NCI-H2029 treated with DMSO at 0.1 percent for 48 hours (cell line): ENCODE measurements around the gene ATF1.

Source experiments
- DNase-seq: peaks from one replicate; lab custom pipeline; 2025; lab: John Stamatoyannopoulos, UW

Gene ATF1

GRCh38 chr12:50763639-50764285, at the start of gene ATF1:
Gene ATF1 (plus strand): TSS chr12:50764101. CDS start chr12:50780146, 16,045 bp downstream.
- peak; percentile 67 for DNase-seq

DNA sequence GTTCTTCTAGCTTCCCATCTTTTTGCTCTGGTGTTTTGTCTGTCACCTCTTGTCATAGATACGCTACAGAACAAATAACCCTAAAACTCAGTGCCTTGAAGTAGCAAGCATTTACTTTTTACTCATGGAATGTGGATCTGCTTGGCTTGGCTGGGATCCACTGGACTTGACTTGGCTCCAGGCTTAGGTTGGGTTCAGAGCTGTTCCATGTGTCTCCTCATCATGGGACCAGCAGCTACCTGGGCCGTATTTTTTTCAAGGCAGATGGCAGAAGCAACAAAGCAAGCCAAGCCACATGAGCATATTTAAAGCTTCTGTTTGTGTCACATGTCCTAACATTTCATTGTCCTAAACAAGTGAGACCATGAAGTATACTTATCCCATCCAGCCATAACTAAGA, 48.7 kb upstream of the ATF1 start:
- no peak for DNase-seq

DNA sequence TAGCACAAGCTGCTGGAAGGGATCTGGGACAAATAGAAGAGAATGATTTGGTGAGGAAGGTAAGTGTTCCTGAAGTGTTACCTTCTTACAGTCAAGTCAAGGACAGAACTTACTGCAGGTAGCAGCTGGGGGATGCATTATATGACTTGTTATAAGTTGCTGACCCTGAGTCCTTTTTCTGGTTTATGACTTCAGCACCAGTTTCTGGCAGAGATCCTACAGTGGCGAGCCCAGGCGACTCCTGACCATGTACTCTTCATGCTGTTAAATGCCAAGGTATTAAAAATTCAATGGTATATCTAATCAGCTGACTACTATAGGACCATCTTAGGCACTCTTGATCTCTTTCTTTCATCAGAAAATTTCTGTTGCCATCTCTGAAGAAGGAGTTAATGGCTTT, 45.1 kb upstream of the ATF1 start:
- no peak for DNase-seq

GRCh38 chr12:50720085-50720484, 43.8 kb upstream of the ATF1 start:
- DNase-seq = no peak

- DNase-seq = no peak
These were observed 43.4 kb upstream of the ATF1 start for GRCh38 chr12:50720501-50720900.

GRCh38 chr12:50723865-50724264, 40.0 kb upstream of the ATF1 start:
- DNase-seq = no peak

GRCh38 chr12:50725011-50725942, 38.6 kb upstream of the ATF1 start:
- peak; percentile 90 for DNase-seq

DNA sequence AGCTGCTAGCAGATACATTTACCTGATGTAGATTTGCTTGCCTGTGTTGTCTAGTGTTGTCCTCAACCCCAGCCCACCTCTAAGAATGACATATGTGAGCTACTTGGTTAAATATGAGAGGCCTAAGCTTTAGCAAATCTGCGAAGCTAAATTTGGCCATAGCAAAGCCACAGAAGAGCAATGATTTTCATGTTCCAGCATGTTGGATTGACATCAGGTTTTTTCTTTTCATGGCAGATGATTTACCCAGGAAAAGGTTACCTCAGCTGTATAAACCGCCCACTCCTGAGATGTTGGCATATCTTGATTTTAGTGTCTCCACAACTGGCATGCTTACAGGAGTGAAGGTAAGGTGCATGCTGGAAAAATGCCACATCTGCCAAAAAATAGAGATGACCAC, 36.4 kb upstream of the ATF1 start:
- DNase-seq = no peak

- DNase-seq = no peak
These were observed 35.5 kb upstream of the ATF1 start for GRCh38 chr12:50728417-50728816.

- no peak for DNase-seq
These were observed 35.1 kb upstream of the ATF1 start for GRCh38 chr12:50728841-50729240.

DNA sequence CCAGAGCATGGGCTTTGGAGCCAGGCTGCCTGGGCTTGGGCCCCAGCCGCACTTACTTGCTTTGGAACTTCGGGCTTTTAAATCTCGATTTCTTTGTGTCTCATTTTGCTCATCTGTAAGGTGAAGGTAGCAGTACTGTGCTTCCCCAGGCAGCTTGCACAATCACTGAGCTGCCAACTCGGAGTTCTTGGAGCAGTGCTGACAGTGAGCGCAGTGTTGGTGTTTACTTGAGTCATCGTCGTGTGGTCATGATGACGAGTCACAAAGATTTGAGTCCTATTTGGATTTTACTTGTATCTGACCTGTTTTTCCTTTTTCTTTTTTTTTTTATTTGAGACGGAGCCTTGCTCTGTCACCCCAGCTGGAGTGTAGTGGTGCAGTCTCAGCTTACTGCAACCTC, 31.3 kb upstream of the ATF1 start:
- DNase-seq = no peak

DNA sequence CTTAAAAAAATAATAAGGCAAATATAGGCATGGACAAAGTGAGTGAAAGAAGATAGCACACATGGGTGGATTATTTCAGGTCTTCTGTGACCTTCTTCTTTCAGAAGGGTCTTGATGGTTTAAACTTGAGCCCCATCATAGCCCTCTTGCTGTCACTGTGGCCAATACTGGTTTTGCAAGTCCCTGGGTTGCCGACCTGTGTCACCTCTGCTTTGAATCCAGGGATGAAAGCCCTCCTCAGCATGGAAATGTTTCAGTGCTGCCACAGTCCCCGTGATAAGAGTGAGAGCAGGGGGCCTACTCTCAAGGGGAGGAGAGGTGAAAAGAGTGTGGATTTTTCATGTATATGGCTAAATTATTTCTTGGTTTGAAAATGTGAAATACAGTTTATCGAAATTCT, 30.2 kb upstream of the ATF1 start:
- no peak for DNase-seq

DNA sequence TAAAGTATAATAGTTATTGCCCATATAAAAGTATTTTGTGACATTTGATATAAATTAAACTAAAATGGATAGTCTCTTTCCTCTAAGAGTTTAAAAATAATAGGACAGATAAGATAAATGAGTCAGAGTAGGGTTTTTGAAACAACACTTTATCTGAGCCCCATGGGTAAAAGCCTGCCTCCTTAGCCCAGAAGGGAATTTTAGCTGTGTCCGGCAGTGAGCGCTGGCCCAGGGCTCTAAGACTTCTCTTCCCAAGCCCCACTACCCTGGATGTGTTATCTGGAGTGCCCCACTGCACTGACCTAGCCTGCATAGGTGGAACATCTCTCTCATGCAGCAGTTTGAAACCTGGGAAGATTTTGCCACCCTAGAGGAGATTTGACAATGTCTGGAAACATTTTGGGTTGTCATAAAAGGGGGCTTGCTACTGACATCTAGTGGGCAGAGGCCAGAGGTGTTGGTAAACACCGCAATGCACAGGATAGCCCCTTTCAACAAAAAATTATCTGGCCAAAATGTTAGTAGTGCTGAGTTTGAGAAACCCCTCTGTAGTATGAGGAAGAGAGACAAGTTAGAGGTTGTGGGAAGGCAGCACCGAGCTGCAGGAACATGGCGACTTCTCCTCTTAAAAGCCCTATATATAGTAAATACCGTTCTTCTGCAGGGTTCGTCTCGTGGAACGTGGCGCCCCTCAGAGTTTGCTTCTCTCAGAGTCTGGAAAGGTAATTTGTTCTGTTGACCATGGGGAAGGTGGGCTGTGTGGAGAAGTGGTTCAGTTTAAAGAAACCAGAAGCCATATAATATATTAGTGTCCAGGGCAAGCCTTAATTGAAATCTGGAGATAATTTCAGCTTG, 29.3 kb upstream of the ATF1 start:
- DNase-seq = no peak

- no peak for DNase-seq
These were observed 24.3 kb upstream of the ATF1 start for GRCh38 chr12:50739611-50740010.

DNA sequence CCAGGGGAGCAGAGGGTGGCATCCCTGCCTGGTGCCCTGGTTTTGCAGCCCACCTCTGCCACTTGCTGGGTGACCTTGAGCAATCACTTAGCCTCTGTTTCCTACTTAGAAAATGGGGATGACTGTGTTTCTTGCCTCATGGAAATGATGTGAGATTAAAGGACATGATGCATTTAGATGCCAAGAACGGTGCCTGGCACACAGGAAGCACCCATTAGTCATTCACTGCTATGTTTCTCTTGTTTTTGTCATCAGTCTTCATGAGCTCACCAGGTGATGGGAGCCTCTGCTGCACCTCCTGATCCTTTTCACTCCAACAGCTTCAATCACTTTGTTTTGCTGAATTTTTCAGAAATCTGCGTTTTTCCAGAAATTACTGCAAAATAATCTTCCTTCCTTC, 23.6 kb upstream of the ATF1 start:
- DNase-seq = no peak

DNA sequence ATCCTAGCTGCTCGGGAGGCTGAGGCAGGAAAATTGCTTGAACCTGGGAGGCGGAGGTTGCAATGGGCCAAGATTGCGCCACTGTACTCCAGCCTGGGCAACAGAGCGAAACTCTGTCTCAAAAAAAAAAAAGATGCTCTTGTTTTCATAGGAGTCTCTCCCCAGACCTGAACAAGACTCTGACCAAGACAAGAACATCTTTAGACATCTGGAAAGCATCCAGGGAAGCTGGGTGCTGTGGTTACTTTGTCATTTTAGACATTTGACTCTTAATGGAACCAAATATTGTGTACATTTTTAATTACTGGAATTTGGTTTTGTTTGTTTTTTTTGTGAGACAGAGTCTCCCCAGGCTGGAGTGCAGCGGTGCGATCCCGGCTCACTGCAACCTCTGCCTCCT, 21.1 kb upstream of the ATF1 start:
- no peak for DNase-seq

DNA sequence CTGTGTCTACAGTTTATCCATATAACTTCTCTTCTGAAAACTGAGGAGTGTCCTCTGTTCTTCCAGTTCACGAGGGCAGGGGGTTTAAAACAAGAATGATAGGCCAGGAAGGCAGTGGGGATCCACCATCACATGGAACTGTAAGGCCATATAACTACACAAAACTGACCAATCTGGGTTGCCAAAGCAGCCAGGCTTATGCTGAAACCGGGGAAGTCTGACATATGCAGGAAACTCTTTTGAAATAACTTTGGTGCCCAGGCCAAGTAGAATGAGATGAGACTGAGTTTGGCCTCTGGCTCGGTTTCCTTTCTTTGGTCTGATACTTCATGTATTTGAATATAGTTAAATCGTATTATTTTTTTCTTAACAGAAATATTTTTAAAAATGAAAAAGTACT, 18.0 kb upstream of the ATF1 start:
- DNase-seq = no peak

DNA sequence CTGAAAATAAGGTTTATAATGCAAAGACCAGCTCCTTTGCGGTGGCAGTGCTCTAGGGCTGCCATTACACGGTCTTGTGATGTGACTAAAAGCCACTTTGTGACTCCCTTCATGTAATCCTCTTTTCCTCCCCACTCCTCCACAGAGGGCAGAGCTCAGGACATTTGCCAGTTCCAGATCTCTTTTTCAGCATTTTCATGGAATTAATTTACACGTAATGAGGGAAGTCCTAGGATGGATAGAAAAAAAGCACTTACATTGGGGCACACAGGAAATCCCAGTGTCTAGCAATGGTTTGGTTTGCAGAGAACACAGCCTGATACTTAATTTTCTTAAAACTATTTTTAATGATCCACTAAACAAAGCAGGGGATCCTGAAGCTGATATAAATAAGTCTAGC, 17.5 kb upstream of the ATF1 start:
- no peak for DNase-seq

GRCh38 chr12:50747817-50748216, 16.1 kb upstream of the ATF1 start:
- no peak for DNase-seq

DNA sequence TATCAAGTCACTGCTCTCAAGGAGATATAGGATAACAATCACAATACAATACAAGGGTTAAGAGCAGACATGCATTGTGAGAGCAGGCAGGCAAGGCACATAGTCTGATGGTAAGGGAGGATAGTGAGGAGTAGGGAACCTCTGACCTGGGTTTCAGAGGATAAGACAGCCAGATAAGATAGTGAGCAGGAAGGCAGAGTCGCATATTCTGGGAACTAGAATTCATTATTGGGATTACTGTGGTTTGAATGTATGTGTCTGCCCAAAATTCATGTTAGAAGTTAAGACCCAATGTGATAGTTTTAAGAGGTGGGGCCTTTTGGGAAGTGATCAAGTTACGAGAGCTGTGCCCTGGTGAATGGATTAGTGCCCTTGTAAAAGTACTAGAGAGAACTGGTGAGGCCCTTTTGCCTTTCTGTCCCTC, 14.4 kb upstream of the ATF1 start:
- no peak for DNase-seq

- no peak for DNase-seq
These were observed 13.5 kb upstream of the ATF1 start for GRCh38 chr12:50750366-50750765.

- DNase-seq = no peak
These were observed 11.8 kb upstream of the ATF1 start for GRCh38 chr12:50751948-50752721.
